Fibroblast of skin of abdomen (primary cell): ENCODE measurements around the gene PKD1.
A peak's percentile ranks its signal among the peaks of the same experiment; 100 is the strongest.
"Not testable (repeated sequence)": the region's sequence is repeated elsewhere in the genome, so short reads cannot be mapped to it uniquely, and the experiment has no call there.

Experiments used
- DNase-seq: peaks from one replicate; pipeline ENCODE4 v3.0.0-alpha.2; 2013

The PKD1 gene

GRCh38 chr16:2150418-2151187, 14.9 kb upstream of the PKD1 start:
- peak; percentile 33 for DNase-seq

- no peak for DNase-seq
Measured at GRCh38 chr16:2149630-2150417, 14.1 kb upstream of the PKD1 start.

- no peak for DNase-seq
Measured at GRCh38 chr16:2148714-2149629, 13.3 kb upstream of the PKD1 start.

GRCh38 chr16:2147981-2148671, 12.4 kb upstream of the PKD1 start, which contains the start of gene RAB26:
Gene RAB26 (plus strand): TSS chr16:2148625. CDS start chr16:2148784, 159 bp downstream.
- peak; percentile 47 for DNase-seq

GRCh38 chr16:2147378-2147777, 11.7 kb upstream of the PKD1 start:
- DNase-seq = no peak

GRCh38 chr16:2145843-2146242, 10.1 kb upstream of the PKD1 start:
- DNase-seq = no peak

GRCh38 chr16:2143878-2144485, 8.3 kb upstream of the PKD1 start:
- no peak for DNase-seq

- DNase-seq = no peak
Measured at GRCh38 chr16:2142942-2143877, 7.5 kb upstream of the PKD1 start.

- not testable (repeated sequence) for DNase-seq
Measured at GRCh38 chr16:2135071-2135470, 627 bp downstream of the PKD1 start.

- not testable (repeated sequence) for DNase-seq
Measured at GRCh38 chr16:2133797-2134196, 1.9 kb downstream of the PKD1 start.

GRCh38 chr16:2129890-2130447, 5.7 kb downstream of the PKD1 start:
- not testable (repeated sequence) for DNase-seq

GRCh38 chr16:2129251-2129650, 6.4 kb downstream of the PKD1 start:
- peak; percentile 66 for DNase-seq

- peak; percentile 56 for DNase-seq
Measured at GRCh38 chr16:2127630-2128280, 7.9 kb downstream of the PKD1 start.

- DNase-seq = not testable (repeated sequence)
Measured at GRCh38 chr16:2126928-2127556, 8.7 kb downstream of the PKD1 start.

GRCh38 chr16:2126161-2126743, 9.4 kb downstream of the PKD1 start:
- DNase-seq = peak; percentile 27

GRCh38 chr16:2125609-2126008, 10.1 kb downstream of the PKD1 start:
- DNase-seq = not testable (repeated sequence)

- DNase-seq = peak; percentile 81
Measured at GRCh38 chr16:2124694-2125444, 10.8 kb downstream of the PKD1 start.

- not testable (repeated sequence) for DNase-seq
Measured at GRCh38 chr16:2124377-2124693, 11.4 kb downstream of the PKD1 start.
